ENCODE results near the gene FAM83G.

- TF ChIP-seq, protein P1, sequence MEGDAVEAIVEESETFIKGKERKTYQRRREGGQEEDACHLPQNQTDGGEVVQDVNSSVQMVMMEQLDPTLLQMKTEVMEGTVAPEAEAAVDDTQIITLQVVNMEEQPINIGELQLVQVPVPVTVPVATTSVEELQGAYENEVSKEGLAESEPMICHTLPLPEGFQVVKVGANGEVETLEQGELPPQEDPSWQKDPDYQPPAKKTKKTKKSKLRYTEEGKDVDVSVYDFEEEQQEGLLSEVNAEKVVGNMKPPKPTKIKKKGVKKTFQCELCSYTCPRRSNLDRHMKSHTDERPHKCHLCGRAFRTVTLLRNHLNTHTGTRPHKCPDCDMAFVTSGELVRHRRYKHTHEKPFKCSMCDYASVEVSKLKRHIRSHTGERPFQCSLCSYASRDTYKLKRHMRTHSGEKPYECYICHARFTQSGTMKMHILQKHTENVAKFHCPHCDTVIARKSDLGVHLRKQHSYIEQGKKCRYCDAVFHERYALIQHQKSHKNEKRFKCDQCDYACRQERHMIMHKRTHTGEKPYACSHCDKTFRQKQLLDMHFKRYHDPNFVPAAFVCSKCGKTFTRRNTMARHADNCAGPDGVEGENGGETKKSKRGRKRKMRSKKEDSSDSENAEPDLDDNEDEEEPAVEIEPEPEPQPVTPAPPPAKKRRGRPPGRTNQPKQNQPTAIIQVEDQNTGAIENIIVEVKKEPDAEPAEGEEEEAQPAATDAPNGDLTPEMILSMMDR (IDR thresholded peaks at IDR 0.05): no peak
- no peak for TF ChIP-seq POLR2A (IDR thresholded peaks at IDR 0.05)
Observed at GRCh38 chr17:18937981-18938691, 66.4 kb downstream of the FAM83G start.
